Stimulated activated naive CD4-positive, alpha-beta T cell (primary cell): ENCODE measurements around the gene RPP25L.

Source experiments
- DNase-seq, 6 experiments: peaks; one replicate each; lab custom pipeline; 2025; lab: John Stamatoyannopoulos, UW

Gene RPP25L

GRCh38 chr9:34637356-34638137 lies 25.6 kb upstream of the RPP25L start, which contains the start of gene SIGMAR1:
SIGMAR1 (minus strand) TSS chr9:34637787; CDS start chr9:34637697, 90 bp downstream.
- DNase-seq, result peak; percentile 83 to 94 (median 91)

GRCh38 chr9:34636791-34637355 lies 25.0 kb upstream of the RPP25L start:
- DNase-seq, result peak in 1 of 6 experiments; percentile 37

DNA sequence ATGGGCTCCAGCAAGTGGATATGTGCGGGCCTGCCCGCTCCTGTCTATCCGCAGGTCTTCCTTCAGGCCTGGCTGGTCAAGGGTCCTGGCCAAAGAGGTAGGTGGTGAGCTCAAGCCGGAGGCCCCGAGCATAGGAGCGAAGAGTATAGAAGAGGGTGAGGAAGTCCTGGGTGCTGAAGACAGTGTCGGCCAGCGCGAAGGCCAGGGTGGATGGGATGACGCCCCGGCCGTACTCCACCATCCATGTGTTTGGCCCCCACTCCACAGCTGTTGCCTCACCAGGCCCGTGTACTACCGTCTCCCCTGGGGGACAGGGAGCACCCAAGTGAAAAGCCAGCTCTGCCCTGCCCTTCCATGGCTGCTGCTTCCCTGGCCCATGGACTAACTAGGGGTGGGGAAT lies 23.7 kb upstream of the RPP25L start:
- DNase-seq, result no peak

GRCh38 chr9:34634551-34635248 lies 22.8 kb upstream of the RPP25L start:
- no peak for DNase-seq

DNA sequence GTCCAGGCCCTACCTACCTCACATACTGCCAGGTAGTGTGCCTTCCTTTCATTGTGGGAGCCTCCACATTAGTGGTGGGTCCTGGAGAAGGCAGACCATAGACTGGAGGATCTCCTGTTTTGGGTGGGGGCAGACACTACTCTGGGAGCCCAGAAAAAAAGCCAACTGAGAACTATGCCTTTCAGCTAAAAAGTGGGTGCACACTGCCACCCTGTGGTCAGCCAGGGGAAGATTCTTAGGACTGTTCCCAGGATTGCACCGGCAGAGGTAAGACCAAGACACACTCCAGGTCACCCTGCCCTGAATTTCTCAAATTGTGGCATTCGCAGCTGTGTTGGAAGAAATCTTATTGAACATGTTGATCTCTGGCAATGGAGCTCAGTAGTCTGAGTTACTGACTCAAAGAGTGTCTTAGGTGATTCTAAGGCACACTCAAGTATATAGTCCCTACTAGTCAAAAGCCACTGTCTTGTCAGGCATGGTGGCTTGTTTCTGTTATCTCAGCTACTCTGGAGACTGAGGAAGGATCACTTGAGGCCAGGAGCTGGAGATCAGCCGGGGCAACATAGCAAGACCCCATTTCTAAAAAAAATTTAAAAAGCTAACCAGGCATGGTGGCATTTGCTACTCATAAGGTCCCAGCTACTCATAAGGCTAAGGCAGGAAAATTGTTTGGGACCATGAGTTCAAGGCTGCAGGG lies 22.1 kb upstream of the RPP25L start:
- peak; percentile 54 to 79 (median 68) for DNase-seq

DNA sequence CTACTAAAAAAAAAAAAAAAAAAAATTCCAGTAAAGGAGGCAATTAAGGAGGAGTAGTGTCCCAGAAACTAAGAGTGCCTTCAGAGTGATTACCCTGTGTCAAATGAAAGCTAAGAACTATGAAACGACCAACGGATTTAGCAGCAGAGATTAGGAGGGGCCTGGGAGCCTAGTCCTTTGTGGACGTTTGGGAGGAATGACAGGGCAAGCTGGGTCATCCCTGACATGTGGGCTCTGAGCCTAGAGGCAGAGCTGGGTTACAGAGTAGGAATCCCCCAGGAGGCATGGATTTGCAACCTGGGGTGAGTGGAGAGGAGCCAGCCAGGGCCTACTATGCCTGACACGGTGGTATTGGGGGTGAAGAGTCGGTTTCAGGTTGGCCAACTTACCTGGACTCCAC lies 21.3 kb upstream of the RPP25L start:
- DNase-seq, result no peak

DNA sequence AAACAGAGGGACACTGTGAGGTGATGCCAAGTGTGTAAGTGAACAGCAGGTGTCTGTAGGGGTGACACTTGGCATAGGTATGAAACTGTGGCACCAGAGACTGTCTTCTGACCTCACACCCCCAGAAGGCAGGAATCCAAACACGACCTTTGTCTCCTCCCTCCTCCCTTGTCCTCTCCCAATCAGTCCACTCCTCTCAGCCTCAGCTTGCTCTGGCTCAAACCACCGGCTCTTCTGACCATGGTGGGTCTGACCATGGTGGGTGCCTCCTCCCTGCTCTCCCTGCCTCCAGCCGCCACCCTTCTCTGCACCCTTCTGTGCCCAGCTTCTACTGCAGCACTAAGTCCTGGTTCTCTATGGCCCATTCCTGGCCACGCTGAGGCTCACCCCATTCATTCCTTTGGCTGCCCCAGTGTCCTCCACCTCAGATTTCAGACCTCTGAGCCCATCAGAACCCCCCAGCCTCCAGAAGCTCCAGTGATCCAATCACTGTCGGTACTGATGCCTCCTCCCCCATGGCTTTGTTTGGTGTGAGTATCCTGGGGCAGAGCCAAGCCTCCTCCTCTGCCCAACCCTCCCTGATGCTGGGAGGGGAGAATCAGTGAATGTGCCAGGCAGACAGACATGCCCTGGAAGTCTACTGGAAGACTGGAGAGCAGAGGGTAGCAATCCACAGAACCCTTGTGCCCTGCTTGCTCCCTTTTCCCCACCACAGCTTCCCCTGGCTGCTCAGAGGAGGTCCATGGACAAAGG lies 18.7 kb upstream of the RPP25L start:
- no peak for DNase-seq

- DNase-seq, result peak in 1 of 6 experiments; percentile 25
These were observed 17.6 kb upstream of the RPP25L start for GRCh38 chr9:34629491-34629808.

DNA sequence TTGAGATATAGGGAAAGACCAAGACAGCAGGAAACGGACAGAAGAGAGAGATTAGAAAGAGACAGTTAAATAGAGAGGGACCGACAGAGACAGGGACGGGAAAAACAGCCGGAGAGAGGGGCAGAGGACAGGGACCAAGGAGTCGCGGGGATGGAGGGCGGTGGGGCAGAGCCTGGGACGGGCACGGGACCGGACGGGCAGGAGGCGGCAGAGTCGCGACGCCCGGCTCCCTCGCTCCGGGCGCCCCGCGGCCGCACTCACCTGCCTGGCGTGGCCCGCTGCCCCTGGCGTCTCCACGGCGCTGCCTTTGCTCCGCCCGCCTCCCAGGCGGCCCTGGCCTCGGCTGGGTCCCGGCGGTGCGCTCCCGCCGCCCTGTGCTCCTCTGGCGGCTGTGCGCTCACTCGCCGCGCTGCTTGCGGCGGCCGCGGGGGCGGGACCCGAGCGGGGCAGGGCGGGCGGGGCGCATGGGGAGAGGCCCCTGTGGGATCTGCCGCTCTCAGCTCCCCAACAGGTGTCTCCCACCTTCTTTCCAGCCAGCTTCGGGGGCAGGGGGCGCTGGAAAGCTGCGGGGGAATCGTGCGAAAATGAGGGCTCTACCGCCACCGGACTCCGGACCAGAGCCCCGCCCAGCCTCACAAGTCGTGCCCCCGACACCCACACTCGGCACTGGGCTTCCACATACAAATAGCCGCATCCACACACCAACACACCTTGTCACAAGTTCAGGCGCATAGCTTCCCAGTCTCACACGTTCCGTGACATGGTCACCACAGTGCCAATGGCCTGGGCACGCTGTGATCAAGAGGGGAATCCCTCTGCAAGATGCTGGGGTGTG lies 17.0 kb upstream of the RPP25L start, which contains the start of gene ARID3C:
ARID3C (minus strand) TSS at position 411 of the 835 bp plus-strand sequence. CDS start 1,052 bp downstream, outside the sequence.
- DNase-seq, result peak in 4 of 6 experiments; percentile 21 to 37 (median 28)

DNA sequence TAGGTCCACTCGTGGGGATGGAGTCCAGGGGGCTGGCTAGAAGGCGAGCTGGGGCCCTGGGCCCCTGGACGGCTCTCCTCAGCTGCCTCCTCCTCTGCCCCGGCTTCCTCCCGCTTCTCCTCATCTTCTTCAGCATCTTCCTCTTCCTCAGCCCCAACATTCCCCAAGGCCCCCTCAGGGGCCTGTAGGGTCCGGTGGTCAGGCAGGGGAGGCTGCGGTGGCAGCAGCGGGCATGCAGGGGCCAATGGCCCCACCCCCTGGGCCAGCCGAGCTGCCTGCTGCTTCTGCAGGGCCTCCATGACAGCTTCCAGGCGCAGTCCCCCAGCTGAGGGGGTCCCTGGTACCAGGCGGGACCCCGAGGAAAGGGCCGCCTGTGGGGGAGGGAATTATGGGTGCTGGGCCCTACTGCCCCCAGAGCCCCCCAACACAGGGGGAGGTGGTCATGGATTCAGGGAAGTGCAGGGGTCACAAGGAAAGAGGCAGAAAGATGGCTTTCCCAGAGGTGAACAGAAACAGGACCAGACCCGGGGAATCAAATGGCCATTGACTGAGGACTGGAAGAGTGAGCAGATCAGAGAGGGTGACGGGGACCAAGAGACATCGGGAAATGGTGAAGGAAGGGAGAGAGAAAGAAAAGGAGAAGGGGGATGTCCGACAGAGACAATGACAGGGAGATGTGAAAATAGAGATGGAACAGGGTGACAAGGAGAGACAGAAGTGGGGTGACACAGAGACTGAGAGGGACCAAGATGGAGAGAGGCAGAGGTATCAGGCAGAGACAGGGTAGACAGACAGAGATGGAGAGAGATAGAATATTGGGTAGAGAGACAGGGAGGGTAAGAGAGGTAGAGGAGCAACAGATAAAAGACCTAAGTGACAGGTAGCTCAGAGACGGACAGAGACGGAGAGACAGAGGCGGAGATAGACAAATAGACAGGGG lies 16.1 kb upstream of the RPP25L start:
- DNase-seq, result peak in 1 of 6 experiments; percentile 20

GRCh38 chr9:34625186-34625486 lies 13.2 kb upstream of the RPP25L start:
- no peak for DNase-seq

DNA sequence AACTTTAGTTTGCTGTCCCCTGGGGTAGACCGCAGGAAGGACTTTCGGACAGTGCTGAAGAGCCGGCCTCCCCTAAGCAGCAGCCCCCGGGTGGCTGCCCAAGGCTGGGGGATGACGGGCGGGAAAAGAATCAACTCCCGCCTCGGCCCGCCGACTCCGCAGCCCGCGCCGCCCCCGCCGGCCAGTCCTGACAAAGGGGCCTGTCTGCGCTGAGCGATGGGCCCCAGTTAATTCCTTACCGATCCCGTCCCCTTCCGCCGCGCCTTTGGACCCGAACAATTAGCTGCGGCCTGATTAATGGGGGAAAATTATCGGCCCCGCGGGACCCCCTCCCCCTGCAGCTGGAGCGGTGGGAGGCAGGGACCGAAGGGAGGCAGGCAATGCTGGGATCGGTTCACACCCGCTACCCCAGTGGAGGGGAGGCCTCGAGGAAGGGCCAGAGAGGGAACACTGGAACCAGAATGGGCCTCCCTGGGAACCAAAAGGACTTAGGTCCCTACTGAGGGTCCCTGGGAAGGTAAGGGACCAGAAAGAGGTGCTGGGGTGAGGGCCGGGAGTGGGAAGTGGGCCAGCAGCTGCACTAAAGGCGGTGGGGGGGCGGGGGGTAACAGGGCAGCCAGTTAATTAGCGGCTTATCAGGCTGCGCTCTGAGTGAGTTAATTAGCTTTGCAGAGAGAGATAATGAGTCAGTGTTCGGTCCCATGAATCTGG lies 12.7 kb upstream of the RPP25L start:
- DNase-seq, result no peak

- peak in 4 of 6 experiments; percentile 12 to 39 (median 18) for DNase-seq
These were observed 11.7 kb upstream of the RPP25L start for GRCh38 chr9:34623374-34624235.

- peak; percentile 76 to 92 (median 89) for DNase-seq
These were observed 8.4 kb upstream of the RPP25L start, which contains the start of gene DCTN3 for GRCh38 chr9:34620061-34620994. DCTN3 (minus strand) TSS chr9:34620495; CDS start chr9:34620464, 31 bp downstream.

DNA sequence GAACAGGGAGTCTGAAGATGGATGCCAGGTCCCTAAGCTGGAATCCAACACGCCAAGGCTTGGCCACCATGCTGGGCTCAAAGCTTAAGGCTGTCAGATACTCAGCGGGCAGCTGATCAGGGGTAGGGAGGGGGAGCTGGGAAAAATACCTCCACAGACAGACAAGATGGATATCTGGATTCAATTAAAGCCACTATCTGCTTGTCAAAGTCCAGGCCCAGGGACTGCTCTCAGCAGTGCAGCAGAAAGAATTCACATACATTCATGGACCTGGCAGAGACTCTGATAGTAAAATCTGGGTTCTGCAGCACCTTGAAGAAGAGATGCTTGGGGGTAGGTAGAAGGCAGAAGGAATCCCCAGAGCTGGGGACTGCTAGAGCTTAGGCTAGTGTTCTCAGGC lies 3.2 kb upstream of the RPP25L start:
- no peak for DNase-seq

- peak; percentile 27 to 74 (median 52) for DNase-seq
These were observed 992 bp upstream of the RPP25L start for GRCh38 chr9:34612788-34613390.
